ENCODE measurements around the gene EME2. TPM values are rescaled to one million over a fixed set of nuclear protein-coding genes. Genes with fewer than 3 reads are reported as not detected.

Gene EME2
- total and polyA plus RNA-seq, 2 donors (not counting 1 experiment from before 2014, with no cell fraction given), result 34.6 to 42.5 TPM

DNA sequence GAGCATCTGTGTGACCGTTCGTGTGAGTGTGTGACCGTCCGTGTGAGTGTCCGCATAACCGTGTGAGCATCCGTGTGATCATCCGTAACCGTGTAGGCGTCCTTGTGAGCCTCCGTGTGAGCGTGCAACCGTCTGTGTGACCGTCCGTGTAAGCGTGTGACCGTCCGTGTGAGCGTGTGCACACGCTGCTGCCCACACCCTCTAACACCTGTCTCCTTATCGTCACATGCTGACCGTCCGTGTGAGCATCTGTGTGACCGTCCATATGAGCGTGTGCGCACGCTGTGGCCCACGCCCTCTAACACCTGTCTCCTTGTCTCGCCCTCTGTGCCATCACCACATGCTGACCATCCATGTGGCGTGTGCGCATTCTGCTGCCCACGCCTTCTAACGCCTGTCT, 32.4 kb upstream of the EME2 start:
- Mint-ChIP-seq H3K9me3 (ENCODE audit: insufficient read depth) (no peaks in the 10 kb centered on the region), H3K4me3 (no peak overlapping the region), H3K4me1 (no peaks in the 10 kb centered on the region), H3K27me3 (no peaks in the 10 kb centered on the region), H3K27ac (no peak overlapping the region)
- Histone ChIP-seq H3K4me3 (ENCODE audit: control extremely low read depth in 1 of 5, extremely low read depth in 1 of 5, insufficient read depth in 1 of 5, low read depth in 2 of 5, low read length in 4 of 5) (no peak overlapping the region), H4K20me1 (ENCODE audit: control insufficient read depth, insufficient read depth, low read length, poor library complexity, severe bottlenecking) (peaks cover 61% of the 10 kb centered on the region), H3K79me2 (ENCODE audit: control insufficient read depth, insufficient read depth, low read length) (peaks cover 49% of the 10 kb centered on the region), H3K4me1 (ENCODE audit: control insufficient read depth in 2 of 2, insufficient read depth in 2 of 2, low read length in 2 of 2) (no peaks in the 10 kb centered on the region), H2AFZ (ENCODE audit: insufficient read depth, low read depth, low read length, poor library complexity, severe bottlenecking) (no peak overlapping the region), H3K27me3 (replicated peaks in 1 of 4; ENCODE audit: control extremely low read depth in 1 of 4, control insufficient read depth in 3 of 4, insufficient read depth in 4 of 4, low read length in 3 of 4) (no peaks in the 10 kb centered on the region), H3K9me3 (ENCODE audit: control extremely low read depth in 1 of 3, control insufficient read depth in 2 of 3, insufficient read depth in 1 of 3, low read length in 2 of 3) (peaks cover 0 to 42% (median 0%) of the 10 kb centered on the region in 3 donors), H3K27ac (ENCODE audit: low read length in 2 of 2) (no peak overlapping the region), H3K4me2 (replicated peaks; ENCODE audit: low read depth, low read length, poor library complexity, severe bottlenecking) (no peak overlapping the region), H3K36me3 (replicated peaks in 1 of 2; ENCODE audit: control extremely low read depth in 1 of 2, control insufficient read depth in 1 of 2, extremely low read depth in 1 of 2, insufficient read depth in 2 of 2, low read length in 1 of 2) (peaks cover 0 to 31% of the 10 kb centered on the region in 2 experiments), H3K9ac (ENCODE audit: low read length) (no peak overlapping the region)
- CTCF ChIA-PET, result no interaction called here
- intact Hi-C loops (cut with micrococcal nuclease), result no loop called here
- ATAC-seq (ENCODE audit: low read depth) (no peak), DNase-seq (no peak)
- no peak for TF ChIP-seq EZH2 (IDR thresholded peaks at IDR 0.05; ENCODE audit: borderline replicate concordance, insufficient read depth, low read depth, low read length, poor library complexity, severe bottlenecking)
- TF ChIP-seq, protein P1, sequence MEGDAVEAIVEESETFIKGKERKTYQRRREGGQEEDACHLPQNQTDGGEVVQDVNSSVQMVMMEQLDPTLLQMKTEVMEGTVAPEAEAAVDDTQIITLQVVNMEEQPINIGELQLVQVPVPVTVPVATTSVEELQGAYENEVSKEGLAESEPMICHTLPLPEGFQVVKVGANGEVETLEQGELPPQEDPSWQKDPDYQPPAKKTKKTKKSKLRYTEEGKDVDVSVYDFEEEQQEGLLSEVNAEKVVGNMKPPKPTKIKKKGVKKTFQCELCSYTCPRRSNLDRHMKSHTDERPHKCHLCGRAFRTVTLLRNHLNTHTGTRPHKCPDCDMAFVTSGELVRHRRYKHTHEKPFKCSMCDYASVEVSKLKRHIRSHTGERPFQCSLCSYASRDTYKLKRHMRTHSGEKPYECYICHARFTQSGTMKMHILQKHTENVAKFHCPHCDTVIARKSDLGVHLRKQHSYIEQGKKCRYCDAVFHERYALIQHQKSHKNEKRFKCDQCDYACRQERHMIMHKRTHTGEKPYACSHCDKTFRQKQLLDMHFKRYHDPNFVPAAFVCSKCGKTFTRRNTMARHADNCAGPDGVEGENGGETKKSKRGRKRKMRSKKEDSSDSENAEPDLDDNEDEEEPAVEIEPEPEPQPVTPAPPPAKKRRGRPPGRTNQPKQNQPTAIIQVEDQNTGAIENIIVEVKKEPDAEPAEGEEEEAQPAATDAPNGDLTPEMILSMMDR (IDR thresholded peaks at IDR 0.05), result no peak
- POLR2A ChIA-PET, result no interaction called here
- 98% methylated on average over 33 of the region's 33 CpGs for WGBS (ENCODE audit: insufficient coverage)

DNA sequence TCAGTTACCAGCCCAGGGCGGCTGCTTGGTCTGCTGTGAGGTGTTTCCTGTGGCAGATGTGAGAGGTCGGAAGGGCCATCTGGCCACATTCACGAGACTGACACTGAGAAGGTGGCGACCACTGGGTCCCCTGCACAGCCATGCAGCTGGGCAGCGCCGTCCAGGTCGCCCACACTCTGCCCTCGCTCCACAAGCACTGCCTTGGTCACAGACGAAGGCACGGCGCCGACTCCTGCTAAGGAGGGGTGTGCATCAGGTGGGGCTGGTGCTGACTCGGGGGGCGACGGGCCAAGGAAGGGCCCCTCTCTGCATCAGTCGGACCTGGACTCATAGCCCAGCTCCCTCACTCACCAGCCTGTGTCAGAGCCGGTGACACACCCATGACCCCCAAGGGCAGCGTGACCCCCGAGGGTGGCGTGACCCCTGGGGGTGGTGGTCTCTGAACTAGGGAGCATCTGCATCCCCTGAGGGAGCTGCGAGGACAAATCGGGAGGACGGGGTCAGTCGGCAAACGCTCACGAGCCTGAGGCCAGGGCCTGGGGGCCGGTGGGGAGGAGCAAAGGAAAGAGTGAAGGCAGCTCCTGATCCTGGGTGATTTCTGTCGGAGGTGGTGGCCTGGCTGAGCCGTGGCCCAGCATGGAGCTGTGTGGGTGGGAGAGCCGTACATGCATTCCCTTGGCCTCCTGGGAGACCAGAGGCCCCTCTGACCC, 31.7 kb upstream of the EME2 start:
- Histone ChIP-seq H4K20me1 (ENCODE audit: control insufficient read depth, insufficient read depth, low read length, poor library complexity, severe bottlenecking) (peaks cover 61% of the 10 kb centered on the region), H3K9me3 (ENCODE audit: control extremely low read depth in 1 of 3, control insufficient read depth in 2 of 3, insufficient read depth in 1 of 3, low read length in 2 of 3) (peaks cover 0 to 37% (median 0%) of the 10 kb centered on the region in 3 donors), H3K27ac (ENCODE audit: low read length in 2 of 2) (no peak overlapping the region), H2AFZ (ENCODE audit: insufficient read depth, low read depth, low read length, poor library complexity, severe bottlenecking) (no peak overlapping the region), H3K9ac (ENCODE audit: low read length) (no peak overlapping the region), H3K4me3 (ENCODE audit: control extremely low read depth in 1 of 5, extremely low read depth in 1 of 5, insufficient read depth in 1 of 5, low read depth in 2 of 5, low read length in 4 of 5) (no peak overlapping the region), H3K36me3 (replicated peaks in 1 of 2; ENCODE audit: control extremely low read depth in 1 of 2, control insufficient read depth in 1 of 2, extremely low read depth in 1 of 2, insufficient read depth in 2 of 2, low read length in 1 of 2) (peaks cover 0 to 38% of the 10 kb centered on the region in 2 experiments), H3K4me2 (replicated peaks; ENCODE audit: low read depth, low read length, poor library complexity, severe bottlenecking) (no peak overlapping the region), H3K4me1 (ENCODE audit: control insufficient read depth in 2 of 2, insufficient read depth in 2 of 2, low read length in 2 of 2) (no peaks in the 10 kb centered on the region), H3K27me3 (replicated peaks in 1 of 4; ENCODE audit: control extremely low read depth in 1 of 4, control insufficient read depth in 3 of 4, insufficient read depth in 4 of 4, low read length in 3 of 4) (no peaks in the 10 kb centered on the region), H3K79me2 (ENCODE audit: control insufficient read depth, insufficient read depth, low read length) (peaks cover 50% of the 10 kb centered on the region)
- H3K9me3 Mint-ChIP-seq (ENCODE audit: insufficient read depth), result no peaks in the 10 kb centered on the region
- TF ChIP-seq, protein P1 (IDR thresholded peaks at IDR 0.05), result no peak
- no peak for TF ChIP-seq EZH2 (IDR thresholded peaks at IDR 0.05; ENCODE audit: borderline replicate concordance, insufficient read depth, low read depth, low read length, poor library complexity, severe bottlenecking)
- H3K4me1 Mint-ChIP-seq, result no peaks in the 10 kb centered on the region
- H3K27me3 Mint-ChIP-seq, result no peaks in the 10 kb centered on the region
- H3K27ac Mint-ChIP-seq, result no peak overlapping the region
- ATAC-seq (ENCODE audit: low read depth), result no peak
- DNase-seq, result no peak
- CTCF ChIA-PET, result no interaction called here
- POLR2A ChIA-PET, result no interaction called here
- H3K4me3 Mint-ChIP-seq, result no peak overlapping the region
- 99% methylated on average over 25 of the region's 30 CpGs for WGBS (ENCODE audit: insufficient coverage)
- intact Hi-C loops (cut with micrococcal nuclease), result no loop called here

Measured in B cell (primary cell).